ENCODE results near the gene NFATC4.

The NFATC4 gene

GRCh38 chr14:24366413-24366720, 1.6 kb upstream of the NFATC4 start:
- no peak for TF ChIP-seq CTCF (IDR thresholded peaks at IDR 0.05; ENCODE audit: low read length, missing control alignments)
- no peak for DNase-seq (ENCODE audit: low read depth)

DNA sequence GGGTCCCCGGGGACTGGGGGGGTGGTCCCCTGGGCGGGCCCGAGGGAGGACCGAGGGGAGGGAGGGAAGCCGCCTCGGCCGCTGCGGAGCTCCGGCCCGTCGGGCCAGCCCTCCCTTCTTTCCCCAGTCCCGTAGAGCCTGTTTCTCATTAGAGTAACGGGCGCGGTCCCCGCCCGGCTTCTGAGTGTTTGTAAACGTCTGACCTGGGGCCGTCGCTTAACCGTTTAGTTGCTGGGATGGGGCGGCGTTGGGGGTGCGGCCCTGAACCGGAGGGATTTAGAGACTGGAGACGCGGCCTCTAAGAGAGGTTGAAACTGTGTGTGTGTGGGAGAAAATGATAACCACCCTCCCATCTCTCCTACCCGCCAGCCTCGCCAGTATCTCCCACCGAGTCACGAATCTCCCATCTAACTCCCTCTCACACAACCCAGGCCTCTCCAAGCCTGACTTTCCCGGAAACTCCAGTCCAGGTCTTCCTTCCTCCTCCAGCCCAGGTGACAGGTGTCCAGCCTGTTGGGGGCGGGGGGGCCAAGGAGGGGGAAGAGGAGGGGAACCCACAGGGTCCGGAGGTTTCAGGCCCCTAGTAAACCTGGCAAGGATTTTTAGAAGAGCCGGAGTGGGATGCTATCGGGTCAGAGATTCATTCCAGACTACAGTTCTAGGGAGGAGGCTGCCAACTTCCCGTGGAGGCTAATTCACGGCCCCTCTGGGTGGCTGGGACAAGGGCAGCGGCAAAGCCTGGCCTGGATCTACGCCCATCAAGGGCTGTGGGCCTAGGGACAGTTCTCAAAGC, 1.1 kb upstream of the NFATC4 start:
- peak; percentile 96 for DNase-seq (ENCODE audit: low read depth)
- TF ChIP-seq CTCF (IDR thresholded peaks at IDR 0.05; ENCODE audit: low read length, missing control alignments), result no peak
- peak overlapping the region; percentile 94 for H3K4me3 ChIP-seq (replicated peaks; ENCODE audit: low read depth, low read length)

More at GRCh38 chr14:24366413-24366720, 1.6 kb upstream of the NFATC4 start:
- H3K4me3 ChIP-seq (replicated peaks; ENCODE audit: low read depth, low read length), result peak overlapping the region; percentile 94

GRCh38 chr14:24368212-24368561, 203 bp downstream of the NFATC4 start:
- no peak for DNase-seq (ENCODE audit: low read depth)
- TF ChIP-seq CTCF (IDR thresholded peaks at IDR 0.05; ENCODE audit: low read length, missing control alignments), result no peak
- peak overlapping the region; percentile 94 for H3K4me3 ChIP-seq (replicated peaks; ENCODE audit: low read depth, low read length)

- peak overlapping the region; percentile 94 for H3K4me3 ChIP-seq (replicated peaks; ENCODE audit: low read depth, low read length)
- TF ChIP-seq CTCF (IDR thresholded peaks at IDR 0.05; ENCODE audit: low read length, missing control alignments), result no peak
- peak; percentile 62 for DNase-seq (ENCODE audit: low read depth)
Measured at GRCh38 chr14:24368562-24369252, 723 bp downstream of the NFATC4 start.

DNA sequence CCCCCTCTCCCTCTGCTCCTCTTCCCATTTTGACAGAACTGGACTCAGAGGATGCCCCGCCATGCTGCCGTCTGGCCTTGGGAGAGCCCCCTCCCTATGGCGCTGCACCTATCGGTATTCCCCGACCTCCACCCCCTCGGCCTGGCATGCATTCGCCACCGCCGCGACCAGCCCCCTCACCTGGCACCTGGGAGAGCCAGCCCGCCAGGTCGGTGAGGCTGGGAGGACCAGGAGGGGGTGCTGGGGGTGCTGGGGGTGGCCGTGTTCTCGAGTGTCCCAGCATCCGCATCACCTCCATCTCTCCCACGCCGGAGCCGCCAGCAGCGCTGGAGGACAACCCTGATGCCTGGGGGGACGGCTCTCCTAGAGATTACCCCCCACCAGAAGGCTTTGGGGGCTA, 1.5 kb downstream of the NFATC4 start:
- H3K4me3 ChIP-seq (replicated peaks; ENCODE audit: low read depth, low read length), result peak overlapping the region; percentile 94
- no peak for TF ChIP-seq CTCF (IDR thresholded peaks at IDR 0.05; ENCODE audit: low read length, missing control alignments)
- DNase-seq (ENCODE audit: low read depth), result no peak

GRCh38 chr14:24369907-24370687, 2.1 kb downstream of the NFATC4 start:
- DNase-seq (ENCODE audit: low read depth), result no peak
- TF ChIP-seq CTCF (IDR thresholded peaks at IDR 0.05; ENCODE audit: low read length, missing control alignments), result no peak
- no peak overlapping the region for H3K4me3 ChIP-seq (replicated peaks; ENCODE audit: low read depth, low read length)
